ENCODE measurements around the gene SENP1. TPM values are rescaled to one million over a fixed set of nuclear protein-coding genes. Genes with fewer than 3 reads are reported as not detected.

SENP1 gene
- total and polyA plus RNA-seq, 2 donors (not counting 3 experiments of a cell fraction or from before 2014, with no cell fraction given), result 9.9 to 20.5 TPM

DNA sequence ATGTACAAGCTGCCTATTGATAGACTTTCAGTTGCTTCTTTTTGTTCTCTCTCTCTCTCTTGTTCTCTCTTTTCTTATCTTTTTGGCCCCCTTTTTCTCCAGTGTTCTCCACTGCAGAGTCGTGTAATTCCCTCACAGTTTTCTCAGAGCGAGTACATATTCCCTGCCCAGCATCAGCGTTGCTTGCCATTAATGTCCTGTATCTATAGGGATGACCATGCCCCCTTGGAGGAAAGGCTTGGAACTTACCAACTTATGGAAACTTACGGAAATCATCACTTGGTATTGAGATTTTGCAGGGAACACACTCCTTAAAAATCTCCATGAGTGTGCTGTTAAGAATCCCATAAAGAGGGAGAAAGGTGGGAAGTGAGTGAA is 87.3 kb downstream of the SENP1 start:
- Histone ChIP-seq H2AFZ (ENCODE audit: low read depth, low read length) (no peak overlapping the region), H3K27ac (ENCODE audit: insufficient read depth, low read depth, low read length) (no peak overlapping the region), H3K79me2 (ENCODE audit: control insufficient read depth, insufficient read depth, low read length) (no peaks in the 10 kb centered on the region), H3K27me3 (ENCODE audit: control insufficient read depth in 2 of 2, insufficient read depth in 2 of 2, low read length in 2 of 2) (peaks cover 16 to 42% of the 10 kb centered on the region in 2 experiments), H4K20me1 (replicated peaks; ENCODE audit: control insufficient read depth, extremely low read depth, insufficient read depth, low read length) (no peaks in the 10 kb centered on the region), H3K4me3 (replicated peaks in 1 of 3; ENCODE audit: insufficient read depth in 1 of 3, low read depth in 1 of 3, low read length in 3 of 3) (no peak overlapping the region), H3K9ac (replicated peaks; ENCODE audit: extremely low read depth, insufficient read depth, low read length) (no peak overlapping the region), H3K9me3 (replicated peaks; ENCODE audit: control insufficient read depth, insufficient read depth, low read length) (no peaks in the 10 kb centered on the region), H3K9me1 (replicated peaks; ENCODE audit: control insufficient read depth, extremely low read depth, insufficient read depth, low read length) (no peaks in the 10 kb centered on the region), H3K36me3 (ENCODE audit: control insufficient read depth in 2 of 2, extremely low read depth in 1 of 2, insufficient read depth in 2 of 2, low read length in 2 of 2) (no peaks in the 10 kb centered on the region), H3K4me2 (ENCODE audit: insufficient read depth, low read length) (no peak overlapping the region), H3K4me1 (ENCODE audit: control insufficient read depth, extremely low read depth, insufficient read depth, low read length) (no peaks in the 10 kb centered on the region)
- FAIRE-seq, result no peak
- DNase-seq (ENCODE audit: low read depth, low spot score), result no peak
- TF ChIP-seq, protein P1, sequence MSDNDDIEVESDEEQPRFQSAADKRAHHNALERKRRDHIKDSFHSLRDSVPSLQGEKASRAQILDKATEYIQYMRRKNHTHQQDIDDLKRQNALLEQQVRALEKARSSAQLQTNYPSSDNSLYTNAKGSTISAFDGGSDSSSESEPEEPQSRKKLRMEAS (IDR thresholded peaks at IDR 0.05; ENCODE audit: insufficient read depth, insufficient read length), result no peak
- TF ChIP-seq EZH2 (IDR thresholded peaks at IDR 0.05; ENCODE audit: borderline replicate concordance, low read depth, low read length, severe bottlenecking) (no peak), JUN (IDR thresholded peaks at IDR 0.05; ENCODE audit: borderline replicate concordance, insufficient read depth, insufficient read length, low read depth) (no peak), POLR2AphosphoS5 (IDR thresholded peaks at IDR 0.05; ENCODE audit: insufficient read depth, low read depth, low read length) (no peak)
- dilution Hi-C loops (cut with MboI; ENCODE audit: extremely low pct_ligation_motif_present, low sequenced_read_pairs) (no loop called here), intact Hi-C loops (cut with micrococcal nuclease) (no loop called here)
- no TSS peak for BruUV-seq (replicated peaks)
- POLR2A ChIA-PET, result interaction anchor here (0.5 kb wide), 1 partner anchor 66 kb away, joined by 5 read pairs; no protein-coding TSS in a partner anchor
- CTCF ChIA-PET, result no interaction called here

DNA sequence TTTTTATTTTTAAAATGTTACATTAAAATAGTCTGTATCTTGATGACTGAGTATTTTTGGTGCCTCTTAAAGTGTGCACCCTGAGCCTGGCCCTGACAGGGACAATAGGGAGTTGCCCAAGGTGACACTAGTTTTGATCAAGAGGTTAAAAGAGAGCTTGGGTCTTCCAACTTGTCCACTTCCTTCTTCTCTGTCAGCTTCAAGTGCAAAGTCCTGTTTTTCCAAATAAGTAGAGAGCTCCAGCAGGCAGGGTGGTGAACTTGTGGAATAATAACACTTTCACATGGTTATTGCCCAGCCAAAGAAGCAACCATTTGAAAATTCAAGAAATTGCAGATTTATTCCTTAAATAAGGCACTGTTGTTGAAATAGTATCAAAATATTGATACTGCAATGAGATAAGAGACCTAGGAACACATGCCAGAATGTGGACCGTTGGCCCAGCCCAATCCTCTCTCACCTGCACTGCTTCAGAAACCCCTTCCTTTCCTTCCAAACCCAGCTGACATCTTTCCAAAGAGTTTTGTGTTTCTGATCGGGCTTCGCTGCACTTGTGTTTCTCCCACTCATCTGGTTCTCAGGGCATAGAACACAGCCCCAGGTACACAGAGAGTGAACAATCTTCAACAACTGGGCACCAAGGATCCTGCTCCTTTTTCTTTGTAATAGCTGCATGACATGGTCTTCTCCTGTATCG is 87.8 kb downstream of the SENP1 start:
- ChIA-PET CTCF (no interaction called here), POLR2A (interaction anchor here (0.5 kb wide), 1 partner anchor 66 kb away, joined by 5 read pairs; no protein-coding TSS in a partner anchor)
- Histone ChIP-seq H3K4me3 (replicated peaks in 1 of 3; ENCODE audit: insufficient read depth in 1 of 3, low read depth in 1 of 3, low read length in 3 of 3) (no peak overlapping the region), H3K9me3 (replicated peaks; ENCODE audit: control insufficient read depth, insufficient read depth, low read length) (no peaks in the 10 kb centered on the region), H3K4me2 (ENCODE audit: insufficient read depth, low read length) (no peak overlapping the region), H4K20me1 (replicated peaks; ENCODE audit: control insufficient read depth, extremely low read depth, insufficient read depth, low read length) (no peaks in the 10 kb centered on the region), H3K36me3 (ENCODE audit: control insufficient read depth in 2 of 2, extremely low read depth in 1 of 2, insufficient read depth in 2 of 2, low read length in 2 of 2) (no peaks in the 10 kb centered on the region), H2AFZ (ENCODE audit: low read depth, low read length) (no peak overlapping the region), H3K9ac (replicated peaks; ENCODE audit: extremely low read depth, insufficient read depth, low read length) (no peak overlapping the region), H3K27ac (ENCODE audit: insufficient read depth, low read depth, low read length) (no peak overlapping the region), H3K27me3 (ENCODE audit: control insufficient read depth in 2 of 2, insufficient read depth in 2 of 2, low read length in 2 of 2) (peaks cover 21 to 44% of the 10 kb centered on the region in 2 experiments), H3K79me2 (ENCODE audit: control insufficient read depth, insufficient read depth, low read length) (no peaks in the 10 kb centered on the region), H3K9me1 (replicated peaks; ENCODE audit: control insufficient read depth, extremely low read depth, insufficient read depth, low read length) (no peaks in the 10 kb centered on the region), H3K4me1 (ENCODE audit: control insufficient read depth, extremely low read depth, insufficient read depth, low read length) (no peaks in the 10 kb centered on the region)
- intact Hi-C loops (cut with micrococcal nuclease) (no loop called here), dilution Hi-C loops (cut with MboI; ENCODE audit: extremely low pct_ligation_motif_present, low sequenced_read_pairs) (no loop called here)
- TF ChIP-seq FOS (IDR thresholded peaks at IDR 0.05; ENCODE audit: borderline replicate concordance, insufficient read depth, low read length), result no peak
- TF ChIP-seq POLR2A (IDR thresholded peaks at IDR 0.05; ENCODE audit: low read depth, low read length), result no peak
- TF ChIP-seq, protein P2, sequence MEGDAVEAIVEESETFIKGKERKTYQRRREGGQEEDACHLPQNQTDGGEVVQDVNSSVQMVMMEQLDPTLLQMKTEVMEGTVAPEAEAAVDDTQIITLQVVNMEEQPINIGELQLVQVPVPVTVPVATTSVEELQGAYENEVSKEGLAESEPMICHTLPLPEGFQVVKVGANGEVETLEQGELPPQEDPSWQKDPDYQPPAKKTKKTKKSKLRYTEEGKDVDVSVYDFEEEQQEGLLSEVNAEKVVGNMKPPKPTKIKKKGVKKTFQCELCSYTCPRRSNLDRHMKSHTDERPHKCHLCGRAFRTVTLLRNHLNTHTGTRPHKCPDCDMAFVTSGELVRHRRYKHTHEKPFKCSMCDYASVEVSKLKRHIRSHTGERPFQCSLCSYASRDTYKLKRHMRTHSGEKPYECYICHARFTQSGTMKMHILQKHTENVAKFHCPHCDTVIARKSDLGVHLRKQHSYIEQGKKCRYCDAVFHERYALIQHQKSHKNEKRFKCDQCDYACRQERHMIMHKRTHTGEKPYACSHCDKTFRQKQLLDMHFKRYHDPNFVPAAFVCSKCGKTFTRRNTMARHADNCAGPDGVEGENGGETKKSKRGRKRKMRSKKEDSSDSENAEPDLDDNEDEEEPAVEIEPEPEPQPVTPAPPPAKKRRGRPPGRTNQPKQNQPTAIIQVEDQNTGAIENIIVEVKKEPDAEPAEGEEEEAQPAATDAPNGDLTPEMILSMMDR (IDR thresholded peaks at IDR 0.05; ENCODE audit: extremely low read depth in 1 of 2, insufficient read depth in 1 of 2, low read depth in 1 of 2, low read length in 2 of 2), result no peak
- no peak for TF ChIP-seq EZH2 (IDR thresholded peaks at IDR 0.05; ENCODE audit: borderline replicate concordance, low read depth, low read length, severe bottlenecking)
- TF ChIP-seq GATA2 (IDR thresholded peaks at IDR 0.05; ENCODE audit: insufficient read depth, insufficient read length, low read depth, low read length), result no peak
- no peak for TF ChIP-seq JUN (IDR thresholded peaks at IDR 0.05; ENCODE audit: borderline replicate concordance, insufficient read depth, insufficient read length, low read depth)
- TF ChIP-seq POLR2AphosphoS5 (IDR thresholded peaks at IDR 0.05; ENCODE audit: insufficient read depth, low read depth, low read length), result no peak
- no peak for TF ChIP-seq MYC (IDR thresholded peaks at IDR 0.05; ENCODE audit: low read depth, low read length)
- TF ChIP-seq, protein P1 (IDR thresholded peaks at IDR 0.05; ENCODE audit: insufficient read depth, insufficient read length), result no peak
- no peak for FAIRE-seq
- no peak for DNase-seq (ENCODE audit: low read depth, low spot score)
- BruUV-seq (replicated peaks), result no TSS peak
